Epithelial cell of proximal tubule (primary cell): ENCODE data around the gene PRR33. TPM values are rescaled to one million over a fixed set of nuclear protein-coding genes. Genes with fewer than 3 reads are reported as not detected.

Experiments used
- DNase-seq: peaks from one replicate; pipeline ENCODE4 v3.0.0-alpha.2; 2011; ENCODE audit warnings: low read depth
- H3K4me3 ChIP-seq: 2 replicates; pipeline ENCODE4 v1.5.1; 2011; ENCODE audit warnings: low read depth, mild to moderate bottlenecking, low read length
- CTCF ChIP-seq: conservative IDR thresholded peaks from 2 replicates; pipeline ENCODE4 v1.5.1; 2012; ENCODE audit warnings: low read depth, mild to moderate bottlenecking, low read length
- total RNA-seq: library from RNA; depleted of rRNA; stranded (reverse); fragments of >200 nt; gene quantifications from 2 replicates; pipeline ENCODE4 v1.2.3, GENCODE V29; 2015

PRR33 gene
- total RNA-seq, 1 donor from 2014 or later = not detected

DNA sequence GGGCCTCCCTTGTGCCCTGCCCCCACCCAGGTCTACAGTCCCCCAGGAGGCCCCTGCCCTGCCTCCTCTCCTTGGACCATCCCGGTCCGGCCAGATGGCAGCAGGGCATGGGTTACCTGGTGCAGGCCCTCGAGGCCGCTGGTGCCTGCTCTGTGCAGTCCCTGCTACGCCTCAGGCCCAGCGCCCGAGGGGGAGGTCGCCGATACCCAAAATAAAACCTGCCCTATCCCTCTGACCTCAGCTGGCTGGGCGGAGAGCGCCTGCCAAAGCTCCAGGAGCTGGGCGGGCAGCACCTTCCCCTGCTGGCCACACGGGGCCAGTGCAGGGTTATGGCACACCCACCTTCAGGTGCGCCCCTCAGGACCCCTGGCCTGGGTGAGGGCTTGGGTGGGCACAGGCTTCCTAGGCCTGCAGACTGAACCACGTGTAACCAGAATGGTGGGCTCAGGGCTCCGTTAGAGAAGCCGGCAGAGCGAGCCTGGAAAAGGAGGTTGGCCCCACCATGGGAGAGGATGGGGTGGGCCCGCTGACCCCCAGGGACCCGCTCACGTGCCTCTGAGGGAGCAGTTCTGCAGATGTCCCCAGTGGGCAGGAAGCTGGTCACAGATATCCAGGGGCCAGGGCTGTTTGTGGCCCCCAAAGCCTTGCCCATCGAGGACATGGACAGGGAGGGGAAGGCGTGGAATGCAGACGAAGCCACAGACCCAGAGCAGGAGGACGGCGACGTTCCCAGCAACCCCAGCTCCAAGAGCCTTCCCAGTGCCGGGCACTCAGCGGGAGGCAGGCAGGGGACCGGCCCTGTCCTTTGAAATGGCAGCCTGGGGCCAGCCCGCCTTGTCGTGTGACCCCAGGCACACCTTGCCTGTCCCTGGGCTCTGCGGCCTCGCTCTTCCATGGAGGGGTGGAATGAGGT lies 26.1 kb upstream of the PRR33 start:
- peak; percentile 33 for TF ChIP-seq CTCF
- no peak for DNase-seq
- H3K4me3 ChIP-seq = no peak overlapping the region

DNA sequence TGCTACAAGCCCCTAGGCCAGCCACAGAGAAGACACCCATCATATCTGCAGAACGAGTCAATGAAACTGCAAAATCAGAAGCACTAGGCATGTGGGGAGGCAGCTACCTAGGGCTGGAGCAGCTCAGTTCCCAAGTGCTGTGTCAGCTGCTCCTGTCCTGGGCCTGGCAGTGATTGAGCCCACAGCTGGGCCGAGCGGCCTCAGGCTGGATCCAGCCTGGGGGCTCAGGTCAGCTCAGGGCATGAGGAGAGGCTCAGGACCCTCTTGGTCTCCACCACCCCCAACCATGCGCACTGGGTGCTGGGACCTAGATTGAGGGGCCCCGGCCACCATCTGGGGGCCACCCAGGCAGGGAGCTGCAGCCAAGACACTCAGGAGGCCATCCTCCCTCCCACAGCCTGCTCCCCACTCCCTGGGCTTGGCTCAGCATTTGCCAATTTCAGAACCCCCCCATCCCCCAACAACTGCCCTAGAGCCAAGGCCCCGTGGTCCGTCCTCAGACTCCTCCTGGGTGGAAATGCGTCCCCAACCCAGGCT lies 25.4 kb upstream of the PRR33 start:
- no peak overlapping the region for H3K4me3 ChIP-seq
- DNase-seq = no peak
- TF ChIP-seq CTCF = no peak

DNA sequence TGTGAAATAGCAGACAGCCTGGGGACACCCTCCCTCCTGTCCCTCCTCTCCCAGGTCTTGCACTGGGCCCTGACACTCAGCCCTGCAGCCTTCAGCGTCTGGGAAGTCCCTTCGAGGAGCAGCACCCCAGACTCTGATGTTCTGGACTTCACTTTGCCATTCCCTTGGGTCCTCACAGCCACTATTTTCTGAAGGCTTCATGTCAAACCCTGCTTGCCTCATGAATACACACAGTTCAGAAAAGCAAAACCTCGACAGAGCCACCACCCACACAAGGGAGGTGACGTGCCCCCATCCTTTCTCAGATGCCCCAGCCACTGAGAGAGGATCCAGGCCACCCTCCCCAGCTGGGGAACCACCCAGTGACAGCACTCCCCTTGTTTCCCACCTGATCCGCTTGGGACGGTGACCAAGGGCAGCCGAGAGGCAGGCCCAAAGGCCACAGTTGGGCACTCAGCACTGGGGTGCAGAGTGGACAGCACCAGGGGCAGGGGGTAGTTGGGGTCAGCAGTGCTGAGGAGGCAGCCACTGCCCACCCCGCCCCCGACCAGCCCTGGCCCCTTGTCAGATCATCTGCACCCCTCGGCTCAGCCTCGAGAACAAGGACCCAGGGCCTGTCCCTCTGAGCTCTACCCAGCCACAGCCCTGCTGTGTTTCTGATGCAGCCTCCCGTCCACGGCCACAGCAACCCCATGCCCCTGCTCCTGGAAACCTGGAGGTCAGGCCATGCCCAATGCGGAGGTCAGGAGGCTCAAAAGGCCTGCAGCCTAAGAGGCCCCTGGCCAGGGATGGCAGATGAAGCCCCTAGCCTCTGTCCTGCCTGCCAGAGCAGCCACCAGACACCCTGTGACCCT lies 24.7 kb upstream of the PRR33 start:
- no peak for TF ChIP-seq CTCF
- DNase-seq = no peak
- H3K4me3 ChIP-seq = no peak overlapping the region

GRCh38 chr11:1915795-1916131 lies 24.1 kb upstream of the PRR33 start:
- DNase-seq = no peak
- no peak for TF ChIP-seq CTCF
- no peak overlapping the region for H3K4me3 ChIP-seq

- no peak for TF ChIP-seq CTCF
- DNase-seq = no peak
- no peak overlapping the region for H3K4me3 ChIP-seq
These were observed 21.8 kb upstream of the PRR33 start for GRCh38 chr11:1913271-1914060.

DNA sequence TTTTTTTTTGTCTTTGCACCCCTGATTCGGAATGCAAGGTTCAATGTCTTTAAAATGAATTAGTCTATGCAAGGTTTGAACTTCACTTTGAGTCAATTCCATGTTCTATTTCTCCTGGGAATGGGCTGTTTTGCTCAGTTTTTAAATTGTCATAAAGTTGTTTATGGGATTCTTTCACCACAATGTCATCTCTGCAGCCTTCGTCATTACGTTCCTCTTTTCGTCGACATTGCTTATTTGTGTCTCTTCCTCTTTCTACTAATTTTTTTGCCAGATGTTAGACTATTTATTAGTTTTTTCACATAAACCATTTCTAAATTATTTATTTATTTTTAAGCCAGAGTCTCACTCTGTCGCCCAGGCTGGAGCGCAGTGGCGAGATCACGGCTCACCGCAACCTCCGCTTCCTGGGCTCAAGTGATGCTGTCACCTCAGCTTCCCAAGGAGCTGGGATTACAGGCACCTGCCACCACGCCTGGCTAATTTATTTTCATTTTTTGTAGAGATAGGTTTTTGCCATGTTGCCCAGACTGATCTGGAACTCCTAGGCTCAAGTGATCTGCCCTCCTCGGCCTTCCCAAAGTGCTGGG lies 20.7 kb upstream of the PRR33 start:
- no peak for TF ChIP-seq CTCF
- H3K4me3 ChIP-seq = no peak overlapping the region

More for the DNA sequence above, 20.7 kb upstream of the PRR33 start:
- no peak for DNase-seq
